ENCODE measurements around the gene C12orf54.

- TF ChIP-seq POLR2A (IDR thresholded peaks at IDR 0.05; ENCODE audit: low read depth, low read length): no peak
- no peak for TF ChIP-seq POLR2AphosphoS5 (IDR thresholded peaks at IDR 0.05; ENCODE audit: low read depth, low read length)
- TF ChIP-seq TAF1 (IDR thresholded peaks at IDR 0.05; ENCODE audit: borderline replicate concordance, low read depth, low read length): no peak
These were observed 4.0 kb downstream of the C12orf54 start for GRCh38 chr12:48486261-48486660.
